ENCODE measurements around the gene B4GALT3. TPM values are rescaled to one million over a fixed set of nuclear protein-coding genes. Genes with fewer than 3 reads are reported as not detected.
A peak's percentile ranks its signal among the peaks of the same experiment; 100 is the strongest.
"Not testable (repeated sequence)": the region's sequence is repeated elsewhere in the genome, so short reads cannot be mapped to it uniquely, and the experiment has no call there.

The B4GALT3 gene
- total RNA-seq, 2 experiments from 2014 or later, result 36.2 to 41.7 TPM

DNA sequence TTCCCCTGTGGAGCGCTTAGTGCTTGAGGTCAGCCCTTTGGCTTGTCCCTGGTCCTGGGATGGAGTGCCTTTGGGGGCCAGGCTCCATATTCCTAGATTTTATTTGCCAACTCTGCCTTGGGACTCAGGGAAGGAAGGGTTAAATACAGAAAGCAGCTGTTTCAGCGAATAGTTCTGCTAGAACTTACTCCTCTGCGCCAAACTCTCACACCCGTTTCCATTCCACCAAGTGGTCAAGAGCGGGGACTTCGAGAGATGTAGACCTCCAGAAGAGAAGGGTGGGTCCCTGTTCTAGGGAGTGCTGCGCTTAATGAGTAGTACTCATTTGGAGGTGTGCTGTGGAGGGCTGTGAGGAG is 47.8 kb upstream of the B4GALT3 start:
- no peak for DNase-seq (ENCODE audit: low spot score)
- Histone ChIP-seq H3K36me3 (ENCODE audit: insufficient read depth, low read length) (peaks cover 24% of the 10 kb centered on the region), H4K20me1 (ENCODE audit: insufficient read depth, low read length) (no peaks in the 10 kb centered on the region), H2AFZ (ENCODE audit: low read length) (peak overlapping the region; percentile 90), H3K4me3 (ENCODE audit: low read depth, low read length, poor library complexity, severe bottlenecking) (peak overlapping the region; percentile 12), H3K9me2 (ENCODE audit: insufficient read depth, low read length) (no peaks in the 10 kb centered on the region), H3K79me2 (ENCODE audit: insufficient read depth, low read depth, low read length) (no peaks in the 10 kb centered on the region), H3K4me1 (ENCODE audit: insufficient read depth, low read length, poor library complexity, severe bottlenecking) (peaks cover 24% of the 10 kb centered on the region), H3K4me2 (ENCODE audit: low read length) (peak overlapping the region; percentile 50), H3K9me3 (ENCODE audit: low read length) (no peaks in the 10 kb centered on the region), H3K27ac (ENCODE audit: low read depth, low read length, poor library complexity, severe bottlenecking) (peak overlapping the region; percentile 9)
- CTCF ChIA-PET (ENCODE audit: unreplicated experiment), result interaction anchor here (0.5 to 1.9 kb wide), 12 partner anchors 9 to 156 kb away, joined by 3 to 12 read pairs (median 5); partner anchors contain the start of genes B4GALT3 and NDUFS2
- BruUV-seq (replicated peaks), result no TSS peak
- no peak for TF ChIP-seq EZH2phosphoT487 (IDR thresholded peaks at IDR 0.05; ENCODE audit: borderline replicate concordance, low read depth, low read length)
- TF ChIP-seq, protein P1, sequence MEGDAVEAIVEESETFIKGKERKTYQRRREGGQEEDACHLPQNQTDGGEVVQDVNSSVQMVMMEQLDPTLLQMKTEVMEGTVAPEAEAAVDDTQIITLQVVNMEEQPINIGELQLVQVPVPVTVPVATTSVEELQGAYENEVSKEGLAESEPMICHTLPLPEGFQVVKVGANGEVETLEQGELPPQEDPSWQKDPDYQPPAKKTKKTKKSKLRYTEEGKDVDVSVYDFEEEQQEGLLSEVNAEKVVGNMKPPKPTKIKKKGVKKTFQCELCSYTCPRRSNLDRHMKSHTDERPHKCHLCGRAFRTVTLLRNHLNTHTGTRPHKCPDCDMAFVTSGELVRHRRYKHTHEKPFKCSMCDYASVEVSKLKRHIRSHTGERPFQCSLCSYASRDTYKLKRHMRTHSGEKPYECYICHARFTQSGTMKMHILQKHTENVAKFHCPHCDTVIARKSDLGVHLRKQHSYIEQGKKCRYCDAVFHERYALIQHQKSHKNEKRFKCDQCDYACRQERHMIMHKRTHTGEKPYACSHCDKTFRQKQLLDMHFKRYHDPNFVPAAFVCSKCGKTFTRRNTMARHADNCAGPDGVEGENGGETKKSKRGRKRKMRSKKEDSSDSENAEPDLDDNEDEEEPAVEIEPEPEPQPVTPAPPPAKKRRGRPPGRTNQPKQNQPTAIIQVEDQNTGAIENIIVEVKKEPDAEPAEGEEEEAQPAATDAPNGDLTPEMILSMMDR (conservative IDR thresholded peaks at IDR 0.05; ENCODE audit: low read length), result no peak
- POLR2A ChIA-PET, result interaction anchor here (0.6 to 2.2 kb wide), 23 partner anchors 9 to 538 kb away, joined by 3 to 18 read pairs (median 4); partner anchors contain the start of genes B4GALT3, PPOX and SDHC
- intact Hi-C loops (cut with micrococcal nuclease; ENCODE audit: unreplicated experiment), result loop anchor here (1.0 kb wide), 3 partner anchors 15 to 48 kb away; partner anchors contain the start of gene B4GALT3

- not testable (repeated sequence) for DNase-seq (ENCODE audit: low spot score); H3K27ac ChIP-seq (ENCODE audit: low read depth, low read length, poor library complexity, severe bottlenecking); H3K4me3 ChIP-seq (ENCODE audit: low read depth, low read length, poor library complexity, severe bottlenecking); H3K9me2 ChIP-seq (ENCODE audit: insufficient read depth, low read length); BruUV-seq (replicated peaks); H3K4me2 ChIP-seq (ENCODE audit: low read length); H4K20me1 ChIP-seq (ENCODE audit: insufficient read depth, low read length); H3K79me2 ChIP-seq (ENCODE audit: insufficient read depth, low read depth, low read length); H2AFZ ChIP-seq (ENCODE audit: low read length); H3K9me3 ChIP-seq (ENCODE audit: low read length)
- intact Hi-C loops (cut with micrococcal nuclease; ENCODE audit: unreplicated experiment), result loop anchor here (1.0 kb wide), 3 partner anchors 14 to 47 kb away; partner anchors contain the start of gene B4GALT3
- Histone ChIP-seq H3K36me3 (ENCODE audit: insufficient read depth, low read length) (peaks cover 20% of the 10 kb centered on the region), H3K4me1 (ENCODE audit: insufficient read depth, low read length, poor library complexity, severe bottlenecking) (peaks cover 24% of the 10 kb centered on the region)
- POLR2A ChIA-PET, result interaction anchor here (1.2 to 1.6 kb wide), 2 partner anchors 13 to 59 kb away, joined by 4 to 9 read pairs; partner anchors contain the start of gene PPOX
- CTCF ChIA-PET (ENCODE audit: unreplicated experiment), result interaction anchor here (1.9 kb wide), 1 partner anchor 23 kb away, joined by 12 read pairs; the partner anchor contains the start of gene NDUFS2
These were observed 47.4 kb upstream of the B4GALT3 start for GRCh38 chr1:161224695-161225087.

GRCh38 chr1:161223805-161224694 is 46.7 kb upstream of the B4GALT3 start:
- ChIA-PET POLR2A (interaction anchor here (0.6 to 1.6 kb wide), 3 partner anchors 11 to 71 kb away, joined by 3 to 9 read pairs (median 4); no protein-coding TSS in a partner anchor), CTCF (ENCODE audit: unreplicated experiment) (interaction anchor here (0.6 kb wide), 1 partner anchor 58 kb away, joined by 3 read pairs; no protein-coding TSS in a partner anchor)
- Histone ChIP-seq H3K9me2 (ENCODE audit: insufficient read depth, low read length) (no peaks in the 10 kb centered on the region), H3K4me2 (ENCODE audit: low read length) (no peak overlapping the region), H4K20me1 (ENCODE audit: insufficient read depth, low read length) (no peaks in the 10 kb centered on the region), H3K79me2 (ENCODE audit: insufficient read depth, low read depth, low read length) (no peaks in the 10 kb centered on the region), H3K36me3 (ENCODE audit: insufficient read depth, low read length) (peaks cover 14% of the 10 kb centered on the region), H2AFZ (ENCODE audit: low read length) (no peak overlapping the region), H3K4me3 (ENCODE audit: low read depth, low read length, poor library complexity, severe bottlenecking) (no peak overlapping the region), H3K9me3 (ENCODE audit: low read length) (no peaks in the 10 kb centered on the region), H3K27ac (ENCODE audit: low read depth, low read length, poor library complexity, severe bottlenecking) (no peak overlapping the region), H3K4me1 (ENCODE audit: insufficient read depth, low read length, poor library complexity, severe bottlenecking) (peaks cover 30% of the 10 kb centered on the region)
- no TSS peak for BruUV-seq (replicated peaks)
- intact Hi-C loops (cut with micrococcal nuclease; ENCODE audit: unreplicated experiment), result no loop called here
- DNase-seq (ENCODE audit: low spot score), result no peak
- TF ChIP-seq, protein P1 (conservative IDR thresholded peaks at IDR 0.05; ENCODE audit: low read length), result no peak
- TF ChIP-seq EZH2phosphoT487 (IDR thresholded peaks at IDR 0.05; ENCODE audit: borderline replicate concordance, low read depth, low read length), result no peak

Data from OCI-LY7 (cell line).